ENCODE data around the gene GDPD4.
A peak's percentile ranks its signal among the peaks of the same experiment; 100 is the strongest.

The GDPD4 gene

DNA sequence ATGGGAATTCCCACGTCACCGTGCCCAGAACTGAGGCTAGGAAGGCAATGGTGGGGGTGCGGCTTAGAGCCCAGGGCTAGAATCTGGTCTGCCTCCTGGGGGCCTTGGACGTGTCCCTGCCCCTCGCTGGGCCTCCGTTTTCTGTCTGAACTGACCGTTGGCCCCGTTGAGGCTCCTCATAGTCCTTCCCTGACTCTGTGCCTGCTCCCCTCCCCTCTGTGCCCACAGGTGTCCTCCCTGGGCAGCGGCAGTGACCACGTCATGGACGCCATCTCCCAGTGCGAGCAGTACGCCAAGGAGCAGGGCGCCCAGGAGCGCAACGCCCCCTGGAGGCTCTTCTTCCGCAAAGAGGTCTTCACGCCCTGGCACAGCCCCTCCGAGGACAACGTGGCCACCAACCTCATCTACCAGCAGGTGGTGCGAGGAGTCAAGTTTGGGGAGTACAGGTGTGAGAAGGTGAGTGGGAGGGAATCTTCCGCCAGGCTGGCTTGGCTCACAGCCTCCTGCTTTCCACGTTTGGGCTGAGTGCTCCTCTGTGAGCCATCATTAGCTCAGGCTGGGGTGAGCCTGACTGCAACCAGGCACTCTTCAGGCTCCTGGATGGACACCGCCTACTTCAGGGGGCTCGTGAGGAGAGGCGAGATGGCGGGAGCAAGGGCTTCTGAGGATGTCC is 109.5 kb downstream of the GDPD4 start (continued):
- TF ChIP-seq, protein P1, sequence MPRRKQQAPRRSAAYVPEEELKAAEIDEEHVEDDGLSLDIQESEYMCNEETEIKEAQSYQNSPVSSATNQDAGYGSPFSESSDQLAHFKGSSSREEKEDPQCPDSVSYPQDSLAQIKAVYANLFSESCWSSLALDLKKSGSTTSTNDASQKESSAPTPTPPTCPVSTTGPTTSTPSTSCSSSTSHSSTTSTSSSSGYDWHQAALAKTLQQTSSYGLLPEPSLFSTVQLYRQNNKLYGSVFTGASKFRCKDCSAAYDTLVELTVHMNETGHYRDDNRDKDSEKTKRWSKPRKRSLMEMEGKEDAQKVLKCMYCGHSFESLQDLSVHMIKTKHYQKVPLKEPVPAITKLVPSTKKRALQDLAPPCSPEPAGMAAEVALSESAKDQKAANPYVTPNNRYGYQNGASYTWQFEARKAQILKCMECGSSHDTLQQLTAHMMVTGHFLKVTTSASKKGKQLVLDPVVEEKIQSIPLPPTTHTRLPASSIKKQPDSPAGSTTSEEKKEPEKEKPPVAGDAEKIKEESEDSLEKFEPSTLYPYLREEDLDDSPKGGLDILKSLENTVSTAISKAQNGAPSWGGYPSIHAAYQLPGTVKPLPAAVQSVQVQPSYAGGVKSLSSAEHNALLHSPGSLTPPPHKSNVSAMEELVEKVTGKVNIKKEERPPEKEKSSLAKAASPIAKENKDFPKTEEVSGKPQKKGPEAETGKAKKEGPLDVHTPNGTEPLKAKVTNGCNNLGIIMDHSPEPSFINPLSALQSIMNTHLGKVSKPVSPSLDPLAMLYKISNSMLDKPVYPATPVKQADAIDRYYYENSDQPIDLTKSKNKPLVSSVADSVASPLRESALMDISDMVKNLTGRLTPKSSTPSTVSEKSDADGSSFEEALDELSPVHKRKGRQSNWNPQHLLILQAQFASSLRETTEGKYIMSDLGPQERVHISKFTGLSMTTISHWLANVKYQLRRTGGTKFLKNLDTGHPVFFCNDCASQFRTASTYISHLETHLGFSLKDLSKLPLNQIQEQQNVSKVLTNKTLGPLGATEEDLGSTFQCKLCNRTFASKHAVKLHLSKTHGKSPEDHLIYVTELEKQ (tag by site-specific recombination; IDR thresholded peaks at IDR 0.05; ENCODE audit: borderline replicate concordance): no peak

DNA sequence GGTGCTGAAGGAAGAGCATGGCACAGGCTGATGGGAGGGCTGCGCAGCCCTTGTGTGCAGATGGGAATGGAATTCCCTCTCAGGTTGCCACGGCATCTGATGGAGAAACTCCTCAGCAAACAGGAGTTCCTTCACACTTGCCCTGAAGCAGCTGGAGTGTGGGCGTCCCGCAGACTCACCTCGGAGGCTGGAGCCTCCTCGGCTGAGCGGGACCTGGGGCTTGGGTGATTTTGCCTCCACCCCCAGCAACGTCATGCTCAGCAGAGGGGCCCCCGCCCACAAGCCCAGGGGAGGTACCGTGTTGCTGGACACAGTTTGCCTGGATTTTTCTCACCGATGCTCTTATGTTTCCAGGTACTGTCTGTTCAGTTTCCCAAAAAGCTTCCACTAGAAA is 110.1 kb downstream of the GDPD4 start:
- H3K4me3 ChIP-seq (ENCODE audit: low read depth, low read length): peak overlapping the region; percentile 39

More for the DNA sequence above, 110.1 kb downstream of the GDPD4 start:
- no peaks in the 10 kb centered on the region for H3K36me3 ChIP-seq (ENCODE audit: control insufficient read depth in 2 of 2, insufficient read depth in 1 of 2, low read length in 2 of 2)
- CTCF ChIA-PET: interaction anchor here (1.0 to 2.1 kb wide), 3 partner anchors 15 to 357 kb away, joined by 3 to 11 read pairs (median 4); partner anchors contain the start of gene MYO7A
- H3K9me3 ChIP-seq (ENCODE audit: control insufficient read depth, insufficient read depth, low read depth, low read length): no peaks in the 10 kb centered on the region
- POLR2A ChIA-PET: no interaction called here
- H3K27ac ChIP-seq (ENCODE audit: extremely low read depth, low read depth, low read length): no peak overlapping the region
- TF ChIP-seq, protein P2, sequence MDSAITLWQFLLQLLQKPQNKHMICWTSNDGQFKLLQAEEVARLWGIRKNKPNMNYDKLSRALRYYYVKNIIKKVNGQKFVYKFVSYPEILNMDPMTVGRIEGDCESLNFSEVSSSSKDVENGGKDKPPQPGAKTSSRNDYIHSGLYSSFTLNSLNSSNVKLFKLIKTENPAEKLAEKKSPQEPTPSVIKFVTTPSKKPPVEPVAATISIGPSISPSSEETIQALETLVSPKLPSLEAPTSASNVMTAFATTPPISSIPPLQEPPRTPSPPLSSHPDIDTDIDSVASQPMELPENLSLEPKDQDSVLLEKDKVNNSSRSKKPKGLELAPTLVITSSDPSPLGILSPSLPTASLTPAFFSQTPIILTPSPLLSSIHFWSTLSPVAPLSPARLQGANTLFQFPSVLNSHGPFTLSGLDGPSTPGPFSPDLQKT (IDR thresholded peaks at IDR 0.05; ENCODE audit: borderline replicate concordance, low read depth, low read length): no peak
- TF ChIP-seq KLF9 (tag by site-specific recombination; IDR thresholded peaks at IDR 0.05; ENCODE audit: low read depth) (0 out of 2 replicates have a peak, but pooled peaks have one; percentile 27), ZNF600 (tag by site-specific recombination; IDR thresholded peaks at IDR 0.05) (no peak), PRDM1 (tag by site-specific recombination; IDR thresholded peaks at IDR 0.05) (0 out of 2 replicates have a peak, but pooled peaks have one; percentile 9), ZNF24 (tag by site-specific recombination; IDR thresholded peaks at IDR 0.05) (no peak), ZNF837 (tag by site-specific recombination; IDR thresholded peaks at IDR 0.05) (no peak), GLIS1 (tag by site-specific recombination; IDR thresholded peaks at IDR 0.05) (peak; percentile 61), ZNF660 (tag by site-specific recombination; IDR thresholded peaks at IDR 0.05) (no peak), EGR2 (tag by site-specific recombination; IDR thresholded peaks at IDR 0.05; ENCODE audit: low read depth) (peak; percentile 76), SP3 (tag by site-specific recombination; IDR thresholded peaks at IDR 0.05) (peak; percentile 58), ZNF48 (tag by site-specific recombination; IDR thresholded peaks at IDR 0.05) (no peak), KLF16 (tag by site-specific recombination; IDR thresholded peaks at IDR 0.05) (no peak), HOXA7 (CRISPR knock-in tag; IDR thresholded peaks at IDR 0.05; ENCODE audit: borderline replicate concordance) (no peak), ZFHX2 (tag by site-specific recombination; conservative IDR thresholded peaks at IDR 0.05) (peak; percentile 88), SETDB1 (IDR thresholded peaks at IDR 0.05; ENCODE audit: insufficient read length, low read length) (no peak)
- TF ChIP-seq, protein P3, sequence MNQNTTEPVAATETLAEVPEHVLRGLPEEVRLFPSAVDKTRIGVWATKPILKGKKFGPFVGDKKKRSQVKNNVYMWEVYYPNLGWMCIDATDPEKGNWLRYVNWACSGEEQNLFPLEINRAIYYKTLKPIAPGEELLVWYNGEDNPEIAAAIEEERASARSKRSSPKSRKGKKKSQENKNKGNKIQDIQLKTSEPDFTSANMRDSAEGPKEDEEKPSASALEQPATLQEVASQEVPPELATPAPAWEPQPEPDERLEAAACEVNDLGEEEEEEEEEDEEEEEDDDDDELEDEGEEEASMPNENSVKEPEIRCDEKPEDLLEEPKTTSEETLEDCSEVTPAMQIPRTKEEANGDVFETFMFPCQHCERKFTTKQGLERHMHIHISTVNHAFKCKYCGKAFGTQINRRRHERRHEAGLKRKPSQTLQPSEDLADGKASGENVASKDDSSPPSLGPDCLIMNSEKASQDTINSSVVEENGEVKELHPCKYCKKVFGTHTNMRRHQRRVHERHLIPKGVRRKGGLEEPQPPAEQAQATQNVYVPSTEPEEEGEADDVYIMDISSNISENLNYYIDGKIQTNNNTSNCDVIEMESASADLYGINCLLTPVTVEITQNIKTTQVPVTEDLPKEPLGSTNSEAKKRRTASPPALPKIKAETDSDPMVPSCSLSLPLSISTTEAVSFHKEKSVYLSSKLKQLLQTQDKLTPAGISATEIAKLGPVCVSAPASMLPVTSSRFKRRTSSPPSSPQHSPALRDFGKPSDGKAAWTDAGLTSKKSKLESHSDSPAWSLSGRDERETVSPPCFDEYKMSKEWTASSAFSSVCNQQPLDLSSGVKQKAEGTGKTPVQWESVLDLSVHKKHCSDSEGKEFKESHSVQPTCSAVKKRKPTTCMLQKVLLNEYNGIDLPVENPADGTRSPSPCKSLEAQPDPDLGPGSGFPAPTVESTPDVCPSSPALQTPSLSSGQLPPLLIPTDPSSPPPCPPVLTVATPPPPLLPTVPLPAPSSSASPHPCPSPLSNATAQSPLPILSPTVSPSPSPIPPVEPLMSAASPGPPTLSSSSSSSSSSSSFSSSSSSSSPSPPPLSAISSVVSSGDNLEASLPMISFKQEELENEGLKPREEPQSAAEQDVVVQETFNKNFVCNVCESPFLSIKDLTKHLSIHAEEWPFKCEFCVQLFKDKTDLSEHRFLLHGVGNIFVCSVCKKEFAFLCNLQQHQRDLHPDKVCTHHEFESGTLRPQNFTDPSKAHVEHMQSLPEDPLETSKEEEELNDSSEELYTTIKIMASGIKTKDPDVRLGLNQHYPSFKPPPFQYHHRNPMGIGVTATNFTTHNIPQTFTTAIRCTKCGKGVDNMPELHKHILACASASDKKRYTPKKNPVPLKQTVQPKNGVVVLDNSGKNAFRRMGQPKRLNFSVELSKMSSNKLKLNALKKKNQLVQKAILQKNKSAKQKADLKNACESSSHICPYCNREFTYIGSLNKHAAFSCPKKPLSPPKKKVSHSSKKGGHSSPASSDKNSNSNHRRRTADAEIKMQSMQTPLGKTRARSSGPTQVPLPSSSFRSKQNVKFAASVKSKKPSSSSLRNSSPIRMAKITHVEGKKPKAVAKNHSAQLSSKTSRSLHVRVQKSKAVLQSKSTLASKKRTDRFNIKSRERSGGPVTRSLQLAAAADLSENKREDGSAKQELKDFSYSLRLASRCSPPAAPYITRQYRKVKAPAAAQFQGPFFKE (tag by site-specific recombination; IDR thresholded peaks at IDR 0.05; ENCODE audit: borderline replicate concordance): no peak
- no peaks in the 10 kb centered on the region for H3K4me1 ChIP-seq (ENCODE audit: control insufficient read depth, insufficient read depth, low read length)

All from HEK293 (cell line).